ENCODE measurements around the gene SGCG. TPM values are rescaled to one million over a fixed set of nuclear protein-coding genes. Genes with fewer than 3 reads are reported as not detected.

SGCG gene
- total and polyA plus RNA-seq, 10 of the 15 experiments (the other 5 are each of a cell fraction or from before 2014, with no cell fraction given), result not detected

DNA sequence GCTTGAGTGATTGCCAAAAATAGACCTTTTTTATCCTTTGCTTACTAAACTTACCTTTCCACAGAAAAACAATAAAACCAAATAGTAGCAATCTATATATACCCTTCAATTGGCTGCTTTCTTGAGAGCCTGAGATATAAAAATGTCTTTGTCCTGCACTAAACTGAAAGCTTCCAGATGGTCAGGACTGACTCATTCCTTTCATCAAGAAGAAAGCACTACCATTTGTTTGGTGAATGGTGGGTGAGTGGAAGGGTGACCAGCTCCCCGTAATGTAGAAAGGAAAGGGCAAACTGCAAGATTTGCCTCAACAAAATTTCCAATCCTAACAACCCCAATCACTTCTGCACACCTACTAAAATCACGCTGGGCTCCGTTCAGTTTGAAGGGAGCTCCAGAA is 184.9 kb downstream of the SGCG start:
- ChIA-PET POLR2A (no interaction called here), SMC1A (ENCODE audit: uncharacterized antibody, unreplicated experiment) (interaction anchor here (0.9 kb wide), 1 partner anchor 15 kb away, joined by 4 read pairs; no protein-coding TSS in a partner anchor), RAD21 (ENCODE audit: unreplicated experiment) (no interaction called here), CTCF (interaction anchor here (0.8 to 1.5 kb wide), 4 partner anchors 12 to 44 kb away, joined by 3 to 4 read pairs (median 4); no protein-coding TSS in a partner anchor)
- FAIRE-seq (no peak), ATAC-seq (no peak; the same call in 2 of the 3 replicates), DNase-seq (ENCODE audit: low read depth, low spot score) (no peak)
- Histone ChIP-seq H3K79me2 (ENCODE audit: control insufficient read depth, insufficient read depth, low read length) (no peaks in the 10 kb centered on the region), H3K9ac (ENCODE audit: control insufficient read depth, insufficient read depth, low read length) (no peak overlapping the region), H2AFZ (ENCODE audit: control insufficient read depth, low read depth, low read length) (no peak overlapping the region), H3K4me1 (ENCODE audit: control insufficient read depth, insufficient read depth, low read length) (no peaks in the 10 kb centered on the region), H3K27me3 (replicated peaks in 1 of 2; ENCODE audit: control insufficient read depth in 2 of 2, insufficient read depth in 2 of 2, low read length in 1 of 2) (no peaks in the 10 kb centered on the region), H4K20me1 (ENCODE audit: control insufficient read depth, insufficient read depth) (no peaks in the 10 kb centered on the region), H3K36me3 (ENCODE audit: control insufficient read depth in 2 of 2, insufficient read depth in 2 of 2, low read length in 1 of 2) (peaks cover 1 to 9% of the 10 kb centered on the region in 2 experiments; a peak in 2 of 4 replicates), H3K4me3 (no peak overlapping the region), H3K9me3 (replicated peaks; ENCODE audit: control insufficient read depth, insufficient read depth, low read length) (no peaks in the 10 kb centered on the region), H3K4me2 (ENCODE audit: control insufficient read depth, insufficient read depth) (no peak overlapping the region), H3K27ac (ENCODE audit: control insufficient read depth, insufficient read depth) (no peak overlapping the region)
- 100% methylated on average over 3 of the region's 3 CpGs for WGBS (ENCODE audit: insufficient coverage, insufficient replicate concordance, low lambda C conversion rate, missing lambda C conversion rate)
- intact Hi-C loops (cut with micrococcal nuclease; ENCODE audit: unreplicated experiment) (no loop called here), in situ Hi-C loops (cut with MboI) (no loop called here)
- BruUV-seq (replicated peaks), result no TSS peak
- no peak for TF ChIP-seq ZNF24 (IDR thresholded peaks at IDR 0.05)
- no peak for TF ChIP-seq ATF7 (IDR thresholded peaks at IDR 0.05; ENCODE audit: low read depth)
- no peak for TF ChIP-seq TBL1XR1 (IDR thresholded peaks at IDR 0.05; ENCODE audit: low read depth, low read length)
- no peak for TF ChIP-seq ZNF384 (IDR thresholded peaks at IDR 0.05; ENCODE audit: borderline replicate concordance, low read depth, low read length)
- no peak for TF ChIP-seq JUND (IDR thresholded peaks at IDR 0.05; ENCODE audit: low read depth, low read length)
- TF ChIP-seq, protein P1, sequence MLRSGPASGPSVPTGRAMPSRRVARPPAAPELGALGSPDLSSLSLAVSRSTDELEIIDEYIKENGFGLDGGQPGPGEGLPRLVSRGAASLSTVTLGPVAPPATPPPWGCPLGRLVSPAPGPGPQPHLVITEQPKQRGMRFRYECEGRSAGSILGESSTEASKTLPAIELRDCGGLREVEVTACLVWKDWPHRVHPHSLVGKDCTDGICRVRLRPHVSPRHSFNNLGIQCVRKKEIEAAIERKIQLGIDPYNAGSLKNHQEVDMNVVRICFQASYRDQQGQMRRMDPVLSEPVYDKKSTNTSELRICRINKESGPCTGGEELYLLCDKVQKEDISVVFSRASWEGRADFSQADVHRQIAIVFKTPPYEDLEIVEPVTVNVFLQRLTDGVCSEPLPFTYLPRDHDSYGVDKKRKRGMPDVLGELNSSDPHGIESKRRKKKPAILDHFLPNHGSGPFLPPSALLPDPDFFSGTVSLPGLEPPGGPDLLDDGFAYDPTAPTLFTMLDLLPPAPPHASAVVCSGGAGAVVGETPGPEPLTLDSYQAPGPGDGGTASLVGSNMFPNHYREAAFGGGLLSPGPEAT (IDR thresholded peaks at IDR 0.05; ENCODE audit: low read depth), result no peak
- TF ChIP-seq STAT3 (IDR thresholded peaks at IDR 0.05; ENCODE audit: low read depth, low read length), result no peak
- no peak for TF ChIP-seq BRCA1 (IDR thresholded peaks at IDR 0.05; ENCODE audit: low read depth, low read length)
- no peak for TF ChIP-seq MEF2A (IDR thresholded peaks at IDR 0.05; ENCODE audit: insufficient read depth, low read depth, low read length)
- TF ChIP-seq CHD2 (IDR thresholded peaks at IDR 0.05; ENCODE audit: borderline replicate concordance, low read depth, low read length), result no peak
- no peak for TF ChIP-seq SIX5 (IDR thresholded peaks at IDR 0.05; ENCODE audit: low read depth, low read length, severe bottlenecking)
- TF ChIP-seq NR2F1 (conservative IDR thresholded peaks at IDR 0.05), result no peak
- TF ChIP-seq SMARCA5 (IDR thresholded peaks at IDR 0.05), result no peak
- TF ChIP-seq RBBP5 (conservative IDR thresholded peaks at IDR 0.05), result no peak
- no peak for TF ChIP-seq PAX8 (IDR thresholded peaks at IDR 0.05)
- TF ChIP-seq ZSCAN29 (IDR thresholded peaks at IDR 0.05), result no peak
- TF ChIP-seq RCOR1 (conservative IDR thresholded peaks at IDR 0.05; ENCODE audit: low read depth, low read length), result no peak
- TF ChIP-seq NFIC (IDR thresholded peaks at IDR 0.05; ENCODE audit: low read depth, low read length), result no peak
- no peak for TF ChIP-seq SMAD1 (IDR thresholded peaks at IDR 0.05; ENCODE audit: low read depth, partially characterized antibody)

All from GM12878 (cell line).